Mesodermal cell (in vitro differentiated cells): Measurements from ENCODE around the gene MPLKIP. TPM values are rescaled to one million over a fixed set of nuclear protein-coding genes. Genes with fewer than 3 reads are reported as not detected.
"Not testable (repeated sequence)": the region's sequence is repeated elsewhere in the genome, so short reads cannot be mapped to it uniquely, and the experiment has no call there.

Experiments used
- H3K27ac ChIP-seq: 2 replicates; pipeline ENCODE4 v1.7.0; 2013; ENCODE audit warnings: mild to moderate bottlenecking, low read depth, low read length, moderate library complexity; ENCODE audit not compliant: severe bottlenecking
- H3K36me3 ChIP-seq: 2 replicates; pipeline ENCODE4 v1.7.1; 2013; ENCODE audit warnings: mild to moderate bottlenecking, low read length, moderate library complexity; ENCODE audit not compliant: control insufficient read depth, insufficient read depth
- H3K4me1 ChIP-seq: one replicate; pipeline ENCODE4 v1.7.1; 2013; ENCODE audit warnings: mild to moderate bottlenecking, low read length; ENCODE audit not compliant: insufficient read depth, control insufficient read depth, poor library complexity, severe bottlenecking
- H3K4me3 ChIP-seq: 2 replicates; pipeline ENCODE4 v1.7.0; 2013; ENCODE audit warnings: low read length, control low read depth, mild to moderate bottlenecking; ENCODE audit not compliant: insufficient read depth, poor library complexity, severe bottlenecking; ENCODE audit errors: extremely low read depth
- H3K9me3 ChIP-seq: 2 replicates; pipeline ENCODE4 v1.7.1; 2013; ENCODE audit warnings: mild to moderate bottlenecking, low read length, moderate library complexity; ENCODE audit not compliant: control insufficient read depth
- WGBS, 2 experiments: methylation state at CpG; one replicate each; pipeline ENCODE4 v1.1.5; 2013; ENCODE audit warnings: missing lambda C conversion rate in 2 of 2; ENCODE audit not compliant: insufficient coverage in 2 of 2; 5-methylcytosine and 5-hydroxymethylcytosine counted together
- polyA plus RNA-seq, 2 experiments: library from polyadenylated mRNA; stranded (reverse); fragments of 50-300 nt; gene quantifications; one replicate each; pipeline ENCODE4 v1.2.3, GENCODE V29; 2013

MPLKIP gene
- polyA plus RNA-seq (2013, experiment 1 of 2), result 45.3 TPM
- polyA plus RNA-seq (2013, experiment 2 of 2), result 48.8 TPM

GRCh38 chr7:40134428-40135316 lies at the start of gene MPLKIP, which contains the start of gene SUGCT:
MPLKIP (minus strand) TSS chr7:40134622; CDS start chr7:40134567, 55 bp downstream.
SUGCT (plus strand) TSS chr7:40135005.
- Histone ChIP-seq H3K36me3 (peaks cover 12% of the 10 kb centered on the region), H3K4me3 (peak within 1 kb of the TSS; percentile 93), H3K4me1 (no peaks in the 10 kb centered on the region), H3K27ac (peak within 1 kb of the TSS; percentile 89), H3K9me3 (no peaks in the 10 kb centered on the region)
- WGBS, 2 experiments, result 0% methylated on average over 56 to 64 of the region's 75 CpGs

GRCh38 chr7:40182452-40182851 lies 48.0 kb upstream of the MPLKIP start:
- H3K9me3 ChIP-seq, result no peaks in the 10 kb centered on the region
- 100% methylated on average over 1 of the region's 4 CpGs for WGBS, 2 experiments
- no peaks in the 10 kb centered on the region for H3K36me3 ChIP-seq
- H3K27ac ChIP-seq, result no peak overlapping the region
- H3K4me3 ChIP-seq, result no peak overlapping the region
- no peaks in the 10 kb centered on the region for H3K4me1 ChIP-seq

- H3K4me1 ChIP-seq, result no peaks in the 10 kb centered on the region
- 67 to 100% methylated on average over 1 of the region's 5 CpGs for WGBS, 2 experiments
- H3K4me3 ChIP-seq, result no peak overlapping the region
- H3K27ac ChIP-seq, result no peak overlapping the region
- H3K36me3 ChIP-seq, result no peaks in the 10 kb centered on the region
- H3K9me3 ChIP-seq, result no peaks in the 10 kb centered on the region
Observed at GRCh38 chr7:40177071-40177470, 42.6 kb upstream of the MPLKIP start.

- WGBS, 2 experiments, result 88 to 89% methylated on average over 4 to 7 of the region's 9 CpGs
- Histone ChIP-seq H3K27ac (no peak overlapping the region), H3K4me1 (no peaks in the 10 kb centered on the region), H3K9me3 (no peaks in the 10 kb centered on the region), H3K36me3 (no peaks in the 10 kb centered on the region), H3K4me3 (no peak overlapping the region)
Observed at GRCh38 chr7:40175725-40176510, 41.5 kb upstream of the MPLKIP start.

- WGBS, 2 experiments, result 91 to 95% methylated on average over 6 of the region's 6 CpGs
- not testable (repeated sequence) for H3K9me3 ChIP-seq
Observed at GRCh38 chr7:40175256-40175655, 40.8 kb upstream of the MPLKIP start.

GRCh38 chr7:40173121-40173520 lies 38.7 kb upstream of the MPLKIP start:
- H3K9me3 ChIP-seq, H3K4me3 ChIP-seq, H3K4me1 ChIP-seq, H3K36me3 ChIP-seq, H3K27ac ChIP-seq: not testable (repeated sequence)
- 93 to 94% methylated on average over 9 to 10 of the region's 13 CpGs for WGBS, 2 experiments

More at GRCh38 chr7:40175256-40175655, 40.8 kb upstream of the MPLKIP start:
- H3K27ac ChIP-seq, H3K4me3 ChIP-seq, H3K36me3 ChIP-seq, H3K4me1 ChIP-seq: not testable (repeated sequence)

- 69 to 94% methylated on average over 2 to 3 of the region's 3 CpGs for WGBS, 2 experiments
- not testable (repeated sequence) for H3K9me3 ChIP-seq, H3K4me1 ChIP-seq, H3K36me3 ChIP-seq, H3K4me3 ChIP-seq, H3K27ac ChIP-seq
Observed at GRCh38 chr7:40168266-40168665, 33.8 kb upstream of the MPLKIP start.

- H3K4me3 ChIP-seq, result no peak overlapping the region
- no peak overlapping the region for H3K27ac ChIP-seq
- no peaks in the 10 kb centered on the region for H3K4me1 ChIP-seq
- 90 to 91% methylated on average over 2 to 3 of the region's 3 CpGs for WGBS, 2 experiments
- no peaks in the 10 kb centered on the region for H3K36me3 ChIP-seq
- H3K9me3 ChIP-seq, result no peaks in the 10 kb centered on the region
Observed at GRCh38 chr7:40167291-40167690, 32.9 kb upstream of the MPLKIP start.

GRCh38 chr7:40165216-40165615 lies 30.8 kb upstream of the MPLKIP start:
- Histone ChIP-seq H3K9me3 (no peaks in the 10 kb centered on the region), H3K4me1 (no peaks in the 10 kb centered on the region), H3K36me3 (no peaks in the 10 kb centered on the region), H3K4me3 (no peak overlapping the region), H3K27ac (no peak overlapping the region)
- WGBS, 2 experiments, result no CpG with 5 or more reads among the region's 1 CpG

GRCh38 chr7:40162516-40162915 lies 28.1 kb upstream of the MPLKIP start:
- H3K4me3 ChIP-seq, result no peak overlapping the region
- 67 to 80% methylated on average over 1 of the region's 2 CpGs for WGBS, 2 experiments

More at GRCh38 chr7:40162516-40162915, 28.1 kb upstream of the MPLKIP start:
- Histone ChIP-seq H3K27ac (no peak overlapping the region), H3K9me3 (no peaks in the 10 kb centered on the region), H3K36me3 (no peaks in the 10 kb centered on the region), H3K4me1 (no peaks in the 10 kb centered on the region)
